Measurements from ENCODE around the gene CACNG1.

The CACNG1 gene

GRCh38 chr17:67054608-67055007, 10.3 kb downstream of the CACNG1 start:
- no peak for DNase-seq (ENCODE audit: low read depth)
- H3K4me3 ChIP-seq (ENCODE audit: low read length) = no peak overlapping the region
- TF ChIP-seq, protein P1, sequence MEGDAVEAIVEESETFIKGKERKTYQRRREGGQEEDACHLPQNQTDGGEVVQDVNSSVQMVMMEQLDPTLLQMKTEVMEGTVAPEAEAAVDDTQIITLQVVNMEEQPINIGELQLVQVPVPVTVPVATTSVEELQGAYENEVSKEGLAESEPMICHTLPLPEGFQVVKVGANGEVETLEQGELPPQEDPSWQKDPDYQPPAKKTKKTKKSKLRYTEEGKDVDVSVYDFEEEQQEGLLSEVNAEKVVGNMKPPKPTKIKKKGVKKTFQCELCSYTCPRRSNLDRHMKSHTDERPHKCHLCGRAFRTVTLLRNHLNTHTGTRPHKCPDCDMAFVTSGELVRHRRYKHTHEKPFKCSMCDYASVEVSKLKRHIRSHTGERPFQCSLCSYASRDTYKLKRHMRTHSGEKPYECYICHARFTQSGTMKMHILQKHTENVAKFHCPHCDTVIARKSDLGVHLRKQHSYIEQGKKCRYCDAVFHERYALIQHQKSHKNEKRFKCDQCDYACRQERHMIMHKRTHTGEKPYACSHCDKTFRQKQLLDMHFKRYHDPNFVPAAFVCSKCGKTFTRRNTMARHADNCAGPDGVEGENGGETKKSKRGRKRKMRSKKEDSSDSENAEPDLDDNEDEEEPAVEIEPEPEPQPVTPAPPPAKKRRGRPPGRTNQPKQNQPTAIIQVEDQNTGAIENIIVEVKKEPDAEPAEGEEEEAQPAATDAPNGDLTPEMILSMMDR (IDR thresholded peaks at IDR 0.05; ENCODE audit: insufficient read depth, low read depth, low read length, missing control alignments) = no peak

DNA sequence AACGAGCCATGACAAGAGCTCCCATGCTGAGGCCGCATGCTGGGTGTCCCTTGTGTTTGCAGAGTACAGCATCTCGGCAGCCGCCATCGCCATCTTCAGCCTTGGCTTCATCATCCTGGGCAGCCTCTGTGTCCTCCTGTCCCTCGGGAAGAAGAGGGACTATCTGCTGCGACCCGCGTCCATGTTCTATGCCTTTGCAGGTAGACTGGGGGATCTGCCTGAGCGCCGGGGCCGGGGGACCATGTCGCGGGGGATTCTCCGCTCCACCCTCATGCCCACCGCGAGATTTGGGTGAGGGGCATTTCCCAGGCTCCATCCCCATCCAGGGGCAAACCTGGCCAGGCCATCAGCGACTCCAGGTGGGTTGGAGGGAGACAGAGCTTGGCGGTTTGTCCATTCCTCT, 10.7 kb downstream of the CACNG1 start:
- H3K4me3 ChIP-seq (ENCODE audit: low read length) = no peak overlapping the region
- DNase-seq (ENCODE audit: low read depth) = no peak
- TF ChIP-seq, protein P1 (IDR thresholded peaks at IDR 0.05; ENCODE audit: insufficient read depth, low read depth, low read length, missing control alignments) = no peak

DNA sequence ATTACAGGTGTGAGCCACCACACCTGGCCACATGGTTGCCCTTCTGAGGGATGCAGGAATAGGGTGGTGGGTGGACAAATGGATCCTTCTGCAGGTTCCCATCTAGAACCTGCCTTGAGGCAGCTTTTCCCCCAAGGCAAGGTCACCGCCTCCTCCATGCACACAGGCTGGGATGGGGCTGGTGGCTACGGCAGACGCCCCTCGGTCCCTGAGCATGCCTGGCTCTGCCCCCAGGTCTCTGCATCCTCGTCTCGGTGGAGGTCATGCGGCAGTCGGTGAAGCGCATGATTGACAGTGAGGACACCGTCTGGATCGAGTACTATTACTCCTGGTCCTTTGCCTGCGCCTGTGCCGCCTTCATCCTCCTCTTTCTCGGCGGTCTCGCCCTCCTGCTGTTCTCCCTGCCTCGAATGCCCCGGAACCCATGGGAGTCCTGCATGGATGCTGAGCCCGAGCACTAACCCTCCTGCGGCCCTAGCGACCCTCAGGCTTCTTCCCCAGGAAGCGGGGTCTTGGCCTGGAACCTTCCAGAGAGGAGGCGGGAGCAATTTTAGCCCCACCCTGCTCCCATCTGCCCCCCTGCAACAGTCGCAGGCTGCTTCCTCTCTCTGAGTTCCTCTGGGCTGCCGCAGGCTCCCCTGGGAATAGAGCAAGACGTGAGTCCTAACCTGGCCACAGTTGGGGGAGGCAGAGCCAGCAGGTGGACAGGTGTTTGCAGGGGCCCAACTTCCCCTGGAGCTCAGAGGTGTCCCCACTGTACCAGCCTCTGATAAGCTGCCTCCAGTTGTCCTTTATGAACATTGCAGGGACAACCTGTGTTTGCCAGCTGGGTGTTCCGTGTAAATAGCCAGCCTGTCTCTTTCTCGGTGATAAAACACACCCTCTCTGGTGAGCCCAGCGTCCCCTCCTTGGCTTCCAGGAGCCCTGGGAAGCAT, 11.7 kb downstream of the CACNG1 start:
- DNase-seq (ENCODE audit: low read depth) = no peak
- no peak overlapping the region for H3K4me3 ChIP-seq (ENCODE audit: low read length)
- TF ChIP-seq, protein P1 (IDR thresholded peaks at IDR 0.05; ENCODE audit: insufficient read depth, low read depth, low read length, missing control alignments) = no peak

- H3K4me3 ChIP-seq (ENCODE audit: low read length) = no peak overlapping the region
- TF ChIP-seq, protein P1 (IDR thresholded peaks at IDR 0.05; ENCODE audit: insufficient read depth, low read depth, low read length, missing control alignments) = no peak
- DNase-seq (ENCODE audit: low read depth) = no peak
Measured at GRCh38 chr17:67056746-67057490, 12.6 kb downstream of the CACNG1 start.

- H3K4me3 ChIP-seq (ENCODE audit: low read length) = no peak overlapping the region
- no peak for DNase-seq (ENCODE audit: low read depth)
- TF ChIP-seq, protein P1 (IDR thresholded peaks at IDR 0.05; ENCODE audit: insufficient read depth, low read depth, low read length, missing control alignments) = no peak
Measured at GRCh38 chr17:67058036-67058435, 13.7 kb downstream of the CACNG1 start.

- TF ChIP-seq, protein P1 (IDR thresholded peaks at IDR 0.05; ENCODE audit: insufficient read depth, low read depth, low read length, missing control alignments) = no peak
- no peak for DNase-seq (ENCODE audit: low read depth)
- H3K4me3 ChIP-seq (ENCODE audit: low read length) = no peak overlapping the region
Measured at GRCh38 chr17:67059372-67059771, 15.0 kb downstream of the CACNG1 start.
